HEK293 (cell line): ENCODE measurements around the gene KEAP1.
A peak's percentile ranks its signal among the peaks of the same experiment; 100 is the strongest.

Experiments used
- CTCF ChIA-PET: fragments of 350-600 bp; formaldehyde crosslinking; extraction: SDS; loops from one replicate; lab custom pipeline; 2021; ENCODE audit warnings: antibody characterized with exemption; lab: Yijun Ruan, JAX
- POLR2A ChIA-PET: fragments of 300-600 bp; formaldehyde crosslinking; extraction: SDS; loops from one replicate; lab custom pipeline; 2020; ENCODE audit warnings: antibody characterized with exemption, inconsistent platforms; lab: Yijun Ruan, JAX
- H3K27ac ChIP-seq: fragments of 200-500 bp; sonication (Bioruptor generic); 2 replicates; pipeline ENCODE4 v1.5.1; 2014; ENCODE audit warnings: low read depth, low read length, control low read depth, inconsistent platforms; ENCODE audit errors: extremely low read depth
- H3K36me3 ChIP-seq, 2 experiments: fragments of 200-500 bp in 1 of 2; sonication (Bioruptor generic) in 1 of 2; 1 replicate in 1 of 2; 2 replicates in 1 of 2; pipeline ENCODE4 v1.5.1; 2014 to 2017; ENCODE audit warnings: inconsistent platforms in 2 of 2, low read length in 2 of 2; ENCODE audit not compliant: control insufficient read depth in 2 of 2, insufficient read depth in 1 of 2
- H3K4me1 ChIP-seq: fragments of 200-500 bp; sonication (Bioruptor generic); 2 replicates; pipeline ENCODE4 v1.5.1; 2014; ENCODE audit warnings: mild to moderate bottlenecking, low read length, inconsistent platforms; ENCODE audit not compliant: control insufficient read depth, insufficient read depth
- H3K4me3 ChIP-seq: 2 replicates; pipeline ENCODE4 v1.5.1; 2011; ENCODE audit warnings: low read depth, mild to moderate bottlenecking, control low read depth, low read length, moderate library complexity
- H3K9me3 ChIP-seq: fragments of 200-500 bp; sonication (Bioruptor generic); 2 replicates; pipeline ENCODE4 v1.5.1; 2014; ENCODE audit warnings: low read depth, low read length, inconsistent platforms; ENCODE audit not compliant: control insufficient read depth, insufficient read depth
- BCL11A ChIP-seq: fragments of 450-650 bp; formaldehyde crosslinking; IDR thresholded peaks from 2 replicates; pipeline ENCODE4 v1.5.1; 2016; ENCODE audit warnings: low read depth, missing biosample characterization, missing genetic modification characterization
- BCL11B ChIP-seq: fragments of 450-650 bp; formaldehyde crosslinking; IDR thresholded peaks from 2 replicates; pipeline ENCODE4 v1.5.1; 2016; ENCODE audit warnings: low read depth, missing biosample characterization, missing genetic modification characterization
- GLIS1 ChIP-seq: fragments of 450-650 bp; formaldehyde crosslinking; IDR thresholded peaks from 2 replicates; pipeline ENCODE4 v1.5.1; 2016; ENCODE audit warnings: missing biosample characterization, missing genetic modification characterization
- INSM2 ChIP-seq: fragments of 450-650 bp; formaldehyde crosslinking; IDR thresholded peaks from 2 replicates; pipeline ENCODE4 v1.5.1; 2016; ENCODE audit warnings: missing biosample characterization, missing genetic modification characterization
- MEIS1 ChIP-seq: sonication (generic); formaldehyde crosslinking; IDR thresholded peaks from 2 replicates; pipeline ENCODE4 v1.8.1; 2022; ENCODE audit warnings: missing genetic modification reagents, mild to moderate bottlenecking, borderline replicate concordance
- MYNN ChIP-seq: fragments of 450-650 bp; formaldehyde crosslinking; IDR thresholded peaks from 2 replicates; pipeline ENCODE4 v1.5.1; 2016; ENCODE audit warnings: missing biosample characterization, missing genetic modification characterization, borderline replicate concordance
- PRDM4 ChIP-seq: fragments of 450-650 bp; formaldehyde crosslinking; IDR thresholded peaks from 2 replicates; pipeline ENCODE4 v1.5.1; 2017; ENCODE audit warnings: missing biosample characterization, missing genetic modification characterization
- SP7 ChIP-seq: fragments of 450-650 bp; formaldehyde crosslinking; IDR thresholded peaks from 2 replicates; pipeline ENCODE4 v1.5.1; 2016; ENCODE audit warnings: missing biosample characterization, missing genetic modification characterization
- YY2 ChIP-seq: fragments of 450-650 bp; formaldehyde crosslinking; IDR thresholded peaks from 2 replicates; pipeline ENCODE4 v1.5.1; 2016; ENCODE audit warnings: missing biosample characterization, missing genetic modification characterization
- ZBTB17 ChIP-seq: fragments of 450-650 bp; formaldehyde crosslinking; IDR thresholded peaks from 2 replicates; pipeline ENCODE4 v1.5.1; 2016; ENCODE audit warnings: missing biosample characterization, missing genetic modification characterization
- ZNF16 ChIP-seq: fragments of 450-650 bp; formaldehyde crosslinking; IDR thresholded peaks from 2 replicates; pipeline ENCODE4 v1.5.1; 2016; ENCODE audit warnings: low read depth, missing biosample characterization, missing genetic modification characterization
- ZNF169 ChIP-seq: fragments of 450-650 bp; formaldehyde crosslinking; IDR thresholded peaks from 2 replicates; pipeline ENCODE4 v1.5.1; 2016; ENCODE audit warnings: missing biosample characterization, missing genetic modification characterization
- ZNF214 ChIP-seq: fragments of 450-650 bp; formaldehyde crosslinking; IDR thresholded peaks from 2 replicates; pipeline ENCODE4 v1.5.1; 2017; ENCODE audit warnings: missing biosample characterization, mild to moderate bottlenecking, missing genetic modification characterization, borderline replicate concordance
- ZNF266 ChIP-seq: fragments of 450-650 bp; formaldehyde crosslinking; IDR thresholded peaks from 2 replicates; pipeline ENCODE4 v1.5.1; 2016; ENCODE audit warnings: missing biosample characterization, missing genetic modification characterization, low read depth
- ZNF324 ChIP-seq: fragments of 450-650 bp; formaldehyde crosslinking; IDR thresholded peaks from 2 replicates; pipeline ENCODE4 v1.5.1; 2016; ENCODE audit warnings: missing biosample characterization, missing genetic modification characterization
- ZNF350 ChIP-seq: fragments of 450-650 bp; formaldehyde crosslinking; IDR thresholded peaks from 2 replicates; pipeline ENCODE4 v1.5.0; 2017; ENCODE audit warnings: missing biosample characterization, mild to moderate bottlenecking, missing genetic modification characterization
- ZNF416 ChIP-seq: fragments of 450-650 bp; formaldehyde crosslinking; IDR thresholded peaks from 2 replicates; pipeline ENCODE4 v1.5.1; 2016; ENCODE audit warnings: missing biosample characterization, missing genetic modification characterization
- ZNF426 ChIP-seq: fragments of 450-650 bp; formaldehyde crosslinking; IDR thresholded peaks from 2 replicates; pipeline ENCODE4 v1.5.1; 2017; ENCODE audit warnings: missing biosample characterization, missing genetic modification characterization, mild to moderate bottlenecking, inconsistent platforms, moderate library complexity
- ZNF610 ChIP-seq: fragments of 450-650 bp; formaldehyde crosslinking; IDR thresholded peaks from 2 replicates; pipeline ENCODE4 v1.5.1; 2016; ENCODE audit warnings: missing biosample characterization, missing genetic modification characterization, borderline replicate concordance
- ZNF623 ChIP-seq: fragments of 450-650 bp; formaldehyde crosslinking; IDR thresholded peaks from 2 replicates; pipeline ENCODE4 v1.5.1; 2016; ENCODE audit warnings: missing biosample characterization, missing genetic modification characterization
- ZNF701 ChIP-seq: fragments of 450-650 bp; formaldehyde crosslinking; IDR thresholded peaks from 2 replicates; pipeline ENCODE4 v1.5.1; 2016; ENCODE audit warnings: missing biosample characterization, missing genetic modification characterization
- ZNF776 ChIP-seq: fragments of 450-650 bp; formaldehyde crosslinking; IDR thresholded peaks from 2 replicates; pipeline ENCODE4 v1.5.0; 2017; ENCODE audit warnings: missing biosample characterization, missing genetic modification characterization, borderline replicate concordance
- TF ChIP-seq, protein P1 (sequence below): fragments of 450-650 bp; formaldehyde crosslinking; IDR thresholded peaks from 2 replicates; pipeline ENCODE4 v1.5.1; 2017; ENCODE audit warnings: missing biosample characterization, missing genetic modification characterization

The KEAP1 gene

DNA sequence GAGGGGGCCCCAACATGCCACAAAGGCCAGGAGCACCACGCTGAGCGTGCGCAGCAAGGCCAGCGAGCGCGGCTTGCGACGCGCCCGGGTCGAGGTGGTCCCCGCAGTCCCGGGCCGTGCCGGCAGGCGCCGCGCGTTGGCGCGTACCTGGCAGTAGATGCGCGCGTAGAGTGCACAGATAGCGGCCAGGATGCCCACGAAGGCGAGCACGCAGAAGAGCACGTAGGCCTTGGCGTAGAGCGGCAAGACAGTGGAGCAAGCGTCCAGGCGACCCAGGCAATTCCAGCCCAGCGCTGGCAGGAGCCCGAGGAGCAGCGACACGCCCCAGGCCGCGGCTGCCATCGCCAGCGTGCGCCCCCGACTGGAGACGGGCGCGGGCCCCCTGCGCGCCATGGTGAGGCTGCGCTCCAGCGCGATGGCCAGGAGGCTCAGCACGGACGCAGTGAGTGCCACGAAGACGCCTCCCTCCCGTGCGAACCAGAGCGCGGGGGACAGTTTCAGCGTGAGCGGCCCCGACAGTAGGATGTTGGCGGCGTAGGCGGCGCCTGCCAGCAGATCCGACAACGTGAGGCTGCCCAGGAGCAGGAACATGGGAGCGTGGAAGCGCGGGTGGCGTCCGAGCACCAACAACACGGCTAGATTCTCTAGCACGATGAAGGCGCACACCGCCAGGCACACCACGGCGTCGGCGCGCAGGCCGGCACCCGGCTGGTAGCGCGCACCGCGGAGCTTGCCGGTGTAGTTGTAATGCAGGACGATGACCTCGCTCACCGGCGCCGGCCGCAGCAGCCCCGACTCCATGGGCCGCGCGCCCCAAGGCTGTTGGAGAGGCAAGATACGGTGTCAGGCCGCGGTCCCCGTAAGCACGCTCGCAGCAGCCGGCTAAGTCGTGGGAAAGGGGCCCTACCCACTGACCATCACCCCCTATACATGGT is 11.3 kb upstream of the KEAP1 start:
- ChIA-PET CTCF (no interaction called here), POLR2A (no interaction called here)
- Histone ChIP-seq H3K4me3 (no peak overlapping the region), H3K27ac (no peak overlapping the region), H3K4me1 (peaks cover 3% of the 10 kb centered on the region; the same call in 1 of the 2 replicates), H3K36me3 (peaks cover 0 to 8% of the 10 kb centered on the region in 2 experiments; a peak in 1 of 3 replicates), H3K9me3 (no peaks in the 10 kb centered on the region)
- no peak for TF ChIP-seq SP7 (tag by site-specific recombination)
- TF ChIP-seq ZBTB17, result no peak
- TF ChIP-seq ZNF214, result no peak
- TF ChIP-seq ZNF324 (tag by site-specific recombination), result no peak
- TF ChIP-seq BCL11A (tag by site-specific recombination), result no peak
- no peak for TF ChIP-seq ZNF416
- no peak for TF ChIP-seq ZNF169
- TF ChIP-seq INSM2, result no peak
- no peak for TF ChIP-seq ZNF776
- no peak for TF ChIP-seq GLIS1
- TF ChIP-seq BCL11B (tag by site-specific recombination), result no peak
- no peak for TF ChIP-seq ZNF350 (tag by site-specific recombination)

GRCh38 chr19:10513223-10513622 is 10.1 kb upstream of the KEAP1 start:
- H3K4me3 ChIP-seq, result no peak overlapping the region
- CTCF ChIA-PET, result interaction anchor here (0.6 to 2.6 kb wide), 5 partner anchors 16 to 121 kb away, joined by 3 to 16 read pairs (median 4); no protein-coding TSS in a partner anchor
- TF ChIP-seq ZNF623 (tag by site-specific recombination) (peak; percentile 97), ZNF701 (tag by site-specific recombination) (no peak), PRDM4 (tag by site-specific recombination) (no peak), YY2 (tag by site-specific recombination) (no peak), MEIS1 (CRISPR knock-in tag) (no peak), ZNF16 (tag by site-specific recombination) (peak; percentile 70; the same call in 1 of the 2 replicates), MYNN (tag by site-specific recombination) (no peak), ZNF266 (tag by site-specific recombination) (no peak), ZNF610 (no peak), INSM2 (no peak), ZNF426 (no peak)
- TF ChIP-seq, protein P1, sequence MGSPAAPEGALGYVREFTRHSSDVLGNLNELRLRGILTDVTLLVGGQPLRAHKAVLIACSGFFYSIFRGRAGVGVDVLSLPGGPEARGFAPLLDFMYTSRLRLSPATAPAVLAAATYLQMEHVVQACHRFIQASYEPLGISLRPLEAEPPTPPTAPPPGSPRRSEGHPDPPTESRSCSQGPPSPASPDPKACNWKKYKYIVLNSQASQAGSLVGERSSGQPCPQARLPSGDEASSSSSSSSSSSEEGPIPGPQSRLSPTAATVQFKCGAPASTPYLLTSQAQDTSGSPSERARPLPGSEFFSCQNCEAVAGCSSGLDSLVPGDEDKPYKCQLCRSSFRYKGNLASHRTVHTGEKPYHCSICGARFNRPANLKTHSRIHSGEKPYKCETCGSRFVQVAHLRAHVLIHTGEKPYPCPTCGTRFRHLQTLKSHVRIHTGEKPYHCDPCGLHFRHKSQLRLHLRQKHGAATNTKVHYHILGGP (tag by site-specific recombination), result no peak
- TF ChIP-seq, all 188 proteins: peak for 2
- POLR2A ChIA-PET, result interaction anchor here (0.5 kb wide), 1 partner anchor 8 kb away, joined by 5 read pairs; no protein-coding TSS in a partner anchor
- H3K4me1 ChIP-seq, result peaks cover 3% of the 10 kb centered on the region; the same call in 1 of the 2 replicates
- H3K36me3 ChIP-seq, result peaks cover 0 to 8% of the 10 kb centered on the region in 2 experiments; a peak in 1 of 3 replicates
- H3K27ac ChIP-seq, result no peak overlapping the region
- H3K9me3 ChIP-seq, result no peaks in the 10 kb centered on the region
